Neural progenitor cell (in vitro differentiated cells): ENCODE data around the gene HIGD1B. TPM values are rescaled to one million over a fixed set of nuclear protein-coding genes. Genes with fewer than 3 reads are reported as not detected.

Experiments
- DNase-seq: peaks from one replicate; pipeline ENCODE4 v3.0.0-alpha.2; 2016; ENCODE audit warnings: low spot score
- H2AFZ ChIP-seq: fragments of 200-600 bp; sonication (generic); replicated peaks from 2 replicates; pipeline ENCODE4 v1.6.1; 2016; ENCODE audit warnings: antibody characterized with exemption
- H3F3A ChIP-seq: fragments of 200-600 bp; sonication (generic); 2 replicates; pipeline ENCODE4 v1.6.1; 2016; ENCODE audit warnings: antibody characterized with exemption, low read depth
- H3K27ac ChIP-seq: fragments of 200-600 bp; sonication (generic); 2 replicates; pipeline ENCODE4 v1.5.1; 2016; ENCODE audit warnings: mild to moderate bottlenecking
- H3K27me3 ChIP-seq: fragments of 200-600 bp; sonication (generic); 2 replicates; pipeline ENCODE4 v1.6.1; 2016; ENCODE audit warnings: mild to moderate bottlenecking, moderate library complexity
- H3K36me3 ChIP-seq: fragments of 200-600 bp; sonication (generic); 2 replicates; pipeline ENCODE4 v1.5.1; 2016
- H3K4me1 ChIP-seq: fragments of 200-600 bp; sonication (generic); 2 replicates; pipeline ENCODE4 v1.6.1; 2016; ENCODE audit warnings: mixed run types
- H3K4me2 ChIP-seq: fragments of 200-600 bp; sonication (generic); 2 replicates; pipeline ENCODE4 v1.6.1; 2016
- H3K4me3 ChIP-seq: fragments of 200-600 bp; sonication (generic); 2 replicates; pipeline ENCODE4 v1.5.1; 2016
- H3K79me2 ChIP-seq: fragments of 200-600 bp; sonication (generic); 2 replicates; pipeline ENCODE4 v1.6.1; 2016; ENCODE audit warnings: low read depth
- H3K9ac ChIP-seq: fragments of 200-600 bp; sonication (generic); 2 replicates; pipeline ENCODE4 v1.6.1; 2016
- H3K9me3 ChIP-seq: fragments of 200-600 bp; sonication (generic); 2 replicates; pipeline ENCODE4 v1.5.1; 2016; ENCODE audit warnings: low read depth
- H4K20me1 ChIP-seq: fragments of 200-600 bp; sonication (generic); 2 replicates; pipeline ENCODE4 v1.6.1; 2016; ENCODE audit warnings: low read depth
- H3K27ac Mint-ChIP-seq: 3 replicates; pipeline ENCODE4 v1.8.0; 2021; ENCODE audit warnings: mixed read lengths
- H3K27me3 Mint-ChIP-seq: 2 replicates; pipeline ENCODE4 v1.8.0; 2022; ENCODE audit warnings: low read depth, mild to moderate bottlenecking, inconsistent platforms, moderate library complexity, mixed read lengths; ENCODE audit not compliant: insufficient read depth
- H3K36me3 Mint-ChIP-seq: 3 replicates; pipeline ENCODE4 v1.8.0; 2021; ENCODE audit warnings: mixed read lengths
- H3K4me1 Mint-ChIP-seq: 3 replicates; pipeline ENCODE4 v1.8.0; 2021; ENCODE audit warnings: mixed read lengths
- H3K4me3 Mint-ChIP-seq: 3 replicates; pipeline ENCODE4 v1.8.0; 2021; ENCODE audit warnings: mild to moderate bottlenecking, moderate library complexity, mixed read lengths
- H3K9me3 Mint-ChIP-seq: 3 replicates; pipeline ENCODE4 v1.8.0; 2020; ENCODE audit warnings: mixed read lengths
- CTCF ChIP-seq: fragments of 200-600 bp; sonication (generic); IDR thresholded peaks from 2 replicates; pipeline ENCODE4 v1.5.1; 2017; ENCODE audit warnings: antibody characterized with exemption, mild to moderate bottlenecking
- EZH2 ChIP-seq: fragments of 200-600 bp; sonication (generic); IDR thresholded peaks from 2 replicates; pipeline ENCODE4 v1.6.1; 2017; ENCODE audit warnings: antibody characterized with exemption, mild to moderate bottlenecking, moderate library complexity
- EZH2phosphoT487 ChIP-seq: fragments of 200-600 bp; sonication (generic); IDR thresholded peaks from 2 replicates; pipeline ENCODE4 v1.6.1; 2017; ENCODE audit warnings: antibody characterized with exemption
- total RNA-seq: library from RNA; depleted of rRNA; stranded (reverse); fragments of >200 nt; gene quantifications from 2 replicates; pipeline ENCODE4 v1.2.3, GENCODE V29; 2015; ENCODE audit warnings: low replicate concordance

HIGD1B gene
- total RNA-seq, 1 donor from 2014 or later: not detected

GRCh38 chr17:44871556-44871955 is 23.9 kb downstream of the HIGD1B start:
- Histone ChIP-seq H3K4me2 (no peak overlapping the region), H3K36me3 (no peaks in the 10 kb centered on the region), H3K27me3 (no peaks in the 10 kb centered on the region), H4K20me1 (no peaks in the 10 kb centered on the region), H3K79me2 (no peaks in the 10 kb centered on the region), H3K9ac (no peak overlapping the region), H3K27ac (no peak overlapping the region), H3K4me3 (no peak overlapping the region), H3K9me3 (no peaks in the 10 kb centered on the region), H3F3A (no peaks in the 10 kb centered on the region), H3K4me1 (no peaks in the 10 kb centered on the region), H2AFZ (no peak overlapping the region)
- TF ChIP-seq EZH2phosphoT487 (no peak), CTCF (no peak), EZH2 (no peak)
- Mint-ChIP-seq H3K4me3 (no peak overlapping the region), H3K36me3 (peaks cover 21% of the 10 kb centered on the region), H3K27ac (no peak overlapping the region), H3K27me3 (peaks cover 2% of the 10 kb centered on the region), H3K9me3 (no peaks in the 10 kb centered on the region), H3K4me1 (no peaks in the 10 kb centered on the region)
- no peak for DNase-seq

GRCh38 chr17:44872131-44872768 is 24.6 kb downstream of the HIGD1B start:
- Histone ChIP-seq H3K27me3 (no peaks in the 10 kb centered on the region), H3K27ac (no peak overlapping the region), H3K79me2 (no peaks in the 10 kb centered on the region), H3F3A (no peaks in the 10 kb centered on the region), H3K9me3 (no peaks in the 10 kb centered on the region), H3K4me3 (no peak overlapping the region), H3K4me1 (no peaks in the 10 kb centered on the region), H2AFZ (no peak overlapping the region), H3K36me3 (no peaks in the 10 kb centered on the region), H4K20me1 (no peaks in the 10 kb centered on the region), H3K9ac (no peak overlapping the region), H3K4me2 (no peak overlapping the region)
- DNase-seq: no peak
- Mint-ChIP-seq H3K27ac (no peak overlapping the region), H3K9me3 (no peaks in the 10 kb centered on the region), H3K27me3 (peaks cover 2% of the 10 kb centered on the region), H3K4me3 (no peak overlapping the region), H3K4me1 (no peaks in the 10 kb centered on the region), H3K36me3 (peaks cover 23% of the 10 kb centered on the region)
- TF ChIP-seq CTCF (no peak), EZH2phosphoT487 (no peak)

- Mint-ChIP-seq H3K4me1 (no peaks in the 10 kb centered on the region), H3K9me3 (no peaks in the 10 kb centered on the region), H3K4me3 (no peak overlapping the region), H3K27ac (no peak overlapping the region), H3K27me3 (peaks cover 4% of the 10 kb centered on the region), H3K36me3 (peaks cover 21% of the 10 kb centered on the region)
- H3F3A ChIP-seq: peaks cover 7% of the 10 kb centered on the region
- DNase-seq: no peak
- H4K20me1 ChIP-seq: no peaks in the 10 kb centered on the region
- no peak overlapping the region for H2AFZ ChIP-seq
- H3K9ac ChIP-seq: no peak overlapping the region
- H3K27ac ChIP-seq: no peak overlapping the region
- TF ChIP-seq EZH2: no peak
- no peak for TF ChIP-seq CTCF
- TF ChIP-seq EZH2phosphoT487: no peak
- peaks cover 6% of the 10 kb centered on the region for H3K36me3 ChIP-seq
- no peak overlapping the region for H3K4me2 ChIP-seq
- H3K79me2 ChIP-seq: no peaks in the 10 kb centered on the region
- no peak overlapping the region for H3K4me3 ChIP-seq
- no peaks in the 10 kb centered on the region for H3K27me3 ChIP-seq
- no peaks in the 10 kb centered on the region for H3K4me1 ChIP-seq
- H3K9me3 ChIP-seq: no peaks in the 10 kb centered on the region
Observed at GRCh38 chr17:44875761-44876160, 28.1 kb downstream of the HIGD1B start.
